ENCODE results near the gene HOXC11.

HOXC11 gene

GRCh38 chr12:54002278-54002914 is 29.5 kb downstream of the HOXC11 start:
- Histone ChIP-seq H3K4me3 (ENCODE audit: low read length) (no peak overlapping the region), H3K4me1 (ENCODE audit: control insufficient read depth, low read depth, low read length) (no peaks in the 10 kb centered on the region), H3K9me3 (ENCODE audit: control insufficient read depth, low read depth, low read length) (no peaks in the 10 kb centered on the region), H3K27me3 (ENCODE audit: control insufficient read depth, insufficient read depth, low read length) (peaks cover 100% of the 10 kb centered on the region), H3K27ac (ENCODE audit: low read length) (no peak overlapping the region), H3K9ac (ENCODE audit: low read length) (no peak overlapping the region), H3K36me3 (ENCODE audit: control insufficient read depth, low read depth, low read length) (no peaks in the 10 kb centered on the region)

- no peaks in the 10 kb centered on the region for H3K4me1 ChIP-seq (ENCODE audit: control insufficient read depth, low read depth, low read length)
- no peak overlapping the region for H3K9ac ChIP-seq (ENCODE audit: low read length)
- H3K27ac ChIP-seq (ENCODE audit: low read length): no peak overlapping the region
- no peaks in the 10 kb centered on the region for H3K36me3 ChIP-seq (ENCODE audit: control insufficient read depth, low read depth, low read length)
- no peaks in the 10 kb centered on the region for H3K9me3 ChIP-seq (ENCODE audit: control insufficient read depth, low read depth, low read length)
- peaks cover 100% of the 10 kb centered on the region for H3K27me3 ChIP-seq (ENCODE audit: control insufficient read depth, insufficient read depth, low read length)
- no peak overlapping the region for H3K4me3 ChIP-seq (ENCODE audit: low read length)
Measured at GRCh38 chr12:54002915-54003389, 30.0 kb downstream of the HOXC11 start.

- Histone ChIP-seq H3K27me3 (ENCODE audit: control insufficient read depth, insufficient read depth, low read length) (peaks cover 100% of the 10 kb centered on the region), H3K27ac (ENCODE audit: low read length) (no peak overlapping the region)
Measured at GRCh38 chr12:54003625-54004024, 30.7 kb downstream of the HOXC11 start.

GRCh38 chr12:54004063-54004840 is 31.3 kb downstream of the HOXC11 start:
- Histone ChIP-seq H3K4me1 (ENCODE audit: control insufficient read depth, low read depth, low read length) (peaks cover 1% of the 10 kb centered on the region), H3K27ac (ENCODE audit: low read length) (no peak overlapping the region), H3K36me3 (ENCODE audit: control insufficient read depth, low read depth, low read length) (no peaks in the 10 kb centered on the region), H3K9ac (ENCODE audit: low read length) (no peak overlapping the region), H3K27me3 (ENCODE audit: control insufficient read depth, insufficient read depth, low read length) (peaks cover 100% of the 10 kb centered on the region), H3K4me3 (ENCODE audit: low read length) (no peak overlapping the region), H3K9me3 (ENCODE audit: control insufficient read depth, low read depth, low read length) (no peaks in the 10 kb centered on the region)

More at GRCh38 chr12:54003625-54004024, 30.7 kb downstream of the HOXC11 start:
- no peaks in the 10 kb centered on the region for H3K9me3 ChIP-seq (ENCODE audit: control insufficient read depth, low read depth, low read length)
- H3K36me3 ChIP-seq (ENCODE audit: control insufficient read depth, low read depth, low read length): no peaks in the 10 kb centered on the region
- no peak overlapping the region for H3K4me3 ChIP-seq (ENCODE audit: low read length)
- H3K4me1 ChIP-seq (ENCODE audit: control insufficient read depth, low read depth, low read length): no peaks in the 10 kb centered on the region
- H3K9ac ChIP-seq (ENCODE audit: low read length): no peak overlapping the region

DNA sequence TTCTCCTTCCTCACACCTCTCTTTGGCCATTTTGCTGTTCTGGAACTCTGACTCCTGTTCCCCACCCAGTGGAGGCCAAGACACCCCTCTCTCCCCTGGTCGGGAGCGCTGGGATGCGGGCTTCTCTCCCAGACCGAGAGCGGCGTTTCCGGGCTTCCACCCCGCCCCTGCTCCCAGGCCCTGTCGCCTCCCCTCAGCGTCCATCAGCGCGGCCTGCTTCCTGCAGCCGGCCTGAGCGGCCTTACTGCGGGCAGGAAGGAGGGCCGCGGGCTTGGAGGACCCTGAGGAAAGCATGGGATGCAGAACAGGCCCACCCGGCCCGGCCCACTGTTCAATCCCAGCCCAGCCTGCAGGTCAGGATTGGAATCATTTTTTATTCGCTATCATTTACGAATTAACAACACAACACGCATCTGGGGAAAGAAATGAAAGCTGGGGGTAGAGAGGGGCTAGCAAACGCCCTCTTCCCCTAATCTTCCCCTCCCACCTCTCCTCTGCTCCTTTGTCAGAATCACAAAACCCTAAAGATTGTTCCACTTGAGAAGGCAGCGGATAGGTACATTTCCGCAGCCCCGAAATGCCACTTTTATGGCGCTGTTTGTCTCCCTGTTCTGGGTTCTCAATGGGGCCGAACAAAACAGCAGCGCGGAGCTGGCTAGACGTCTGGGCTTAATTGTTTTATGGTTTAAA is 32.1 kb downstream of the HOXC11 start:
- Histone ChIP-seq H3K36me3 (ENCODE audit: control insufficient read depth, low read depth, low read length) (no peaks in the 10 kb centered on the region), H3K4me1 (ENCODE audit: control insufficient read depth, low read depth, low read length) (peaks cover 4% of the 10 kb centered on the region), H3K9me3 (ENCODE audit: control insufficient read depth, low read depth, low read length) (no peaks in the 10 kb centered on the region), H3K27me3 (ENCODE audit: control insufficient read depth, insufficient read depth, low read length) (peaks cover 100% of the 10 kb centered on the region), H3K4me3 (ENCODE audit: low read length) (no peak overlapping the region), H3K9ac (ENCODE audit: low read length) (no peak overlapping the region), H3K27ac (ENCODE audit: low read length) (no peak overlapping the region)

- Histone ChIP-seq H3K9me3 (ENCODE audit: control insufficient read depth, low read depth, low read length) (no peaks in the 10 kb centered on the region), H3K4me1 (ENCODE audit: control insufficient read depth, low read depth, low read length) (peaks cover 4% of the 10 kb centered on the region), H3K4me3 (ENCODE audit: low read length) (no peak overlapping the region), H3K9ac (ENCODE audit: low read length) (no peak overlapping the region), H3K27ac (ENCODE audit: low read length) (no peak overlapping the region), H3K36me3 (ENCODE audit: control insufficient read depth, low read depth, low read length) (no peaks in the 10 kb centered on the region), H3K27me3 (ENCODE audit: control insufficient read depth, insufficient read depth, low read length) (peaks cover 100% of the 10 kb centered on the region)
Measured at GRCh38 chr12:54005531-54005852, 32.6 kb downstream of the HOXC11 start.

- no peak overlapping the region for H3K27ac ChIP-seq (ENCODE audit: low read length)
- peaks cover 4% of the 10 kb centered on the region for H3K4me1 ChIP-seq (ENCODE audit: control insufficient read depth, low read depth, low read length)
- H3K36me3 ChIP-seq (ENCODE audit: control insufficient read depth, low read depth, low read length): no peaks in the 10 kb centered on the region
- no peaks in the 10 kb centered on the region for H3K9me3 ChIP-seq (ENCODE audit: control insufficient read depth, low read depth, low read length)
- peaks cover 100% of the 10 kb centered on the region for H3K27me3 ChIP-seq (ENCODE audit: control insufficient read depth, insufficient read depth, low read length)
- no peak overlapping the region for H3K4me3 ChIP-seq (ENCODE audit: low read length)
- no peak overlapping the region for H3K9ac ChIP-seq (ENCODE audit: low read length)
Measured at GRCh38 chr12:54005853-54006558, 33.1 kb downstream of the HOXC11 start.

DNA sequence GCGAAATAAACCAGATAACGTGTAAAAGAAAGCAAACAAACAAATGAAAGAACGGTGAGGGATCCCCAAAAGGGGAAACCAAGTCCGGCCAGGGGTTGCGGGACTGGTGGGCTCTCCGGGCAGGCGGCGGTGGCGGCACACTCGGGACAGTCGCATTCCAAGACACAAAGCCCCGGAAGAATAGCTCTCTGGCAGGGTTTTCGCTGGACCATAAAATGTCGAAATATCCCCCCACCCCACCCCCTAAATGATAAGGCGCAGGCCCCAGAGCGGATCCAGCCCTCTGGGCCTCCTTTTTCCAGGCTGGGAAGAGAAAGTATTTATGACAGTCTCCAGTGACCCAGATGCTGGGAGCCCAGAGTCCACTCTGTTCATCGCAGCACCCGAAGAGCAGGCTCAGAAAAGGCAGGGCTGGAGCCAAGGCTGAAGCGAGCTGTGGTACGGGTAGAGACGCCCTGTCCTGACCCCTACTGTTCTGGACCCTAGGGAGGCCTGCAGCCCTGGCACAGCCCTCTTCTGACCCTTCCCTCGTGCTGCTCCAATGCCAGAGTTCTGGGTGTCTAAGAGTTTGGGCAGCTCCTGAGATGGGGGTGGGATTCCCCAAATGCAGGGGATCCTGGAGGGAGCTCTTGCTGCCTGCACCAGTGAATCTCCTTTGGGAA is 33.8 kb downstream of the HOXC11 start:
- Histone ChIP-seq H3K4me3 (ENCODE audit: low read length) (no peak overlapping the region), H3K9ac (ENCODE audit: low read length) (no peak overlapping the region), H3K4me1 (ENCODE audit: control insufficient read depth, low read depth, low read length) (peaks cover 4% of the 10 kb centered on the region), H3K27ac (ENCODE audit: low read length) (no peak overlapping the region), H3K9me3 (ENCODE audit: control insufficient read depth, low read depth, low read length) (no peaks in the 10 kb centered on the region), H3K27me3 (ENCODE audit: control insufficient read depth, insufficient read depth, low read length) (peaks cover 100% of the 10 kb centered on the region), H3K36me3 (ENCODE audit: control insufficient read depth, low read depth, low read length) (no peaks in the 10 kb centered on the region)

- Histone ChIP-seq H3K4me1 (ENCODE audit: control insufficient read depth, low read depth, low read length) (peaks cover 4% of the 10 kb centered on the region), H3K4me3 (ENCODE audit: low read length) (no peak overlapping the region), H3K9ac (ENCODE audit: low read length) (no peak overlapping the region), H3K27me3 (ENCODE audit: control insufficient read depth, insufficient read depth, low read length) (peaks cover 100% of the 10 kb centered on the region), H3K36me3 (ENCODE audit: control insufficient read depth, low read depth, low read length) (no peaks in the 10 kb centered on the region), H3K27ac (ENCODE audit: low read length) (no peak overlapping the region), H3K9me3 (ENCODE audit: control insufficient read depth, low read depth, low read length) (no peaks in the 10 kb centered on the region)
Measured at GRCh38 chr12:54007538-54008259, 34.8 kb downstream of the HOXC11 start.

DNA sequence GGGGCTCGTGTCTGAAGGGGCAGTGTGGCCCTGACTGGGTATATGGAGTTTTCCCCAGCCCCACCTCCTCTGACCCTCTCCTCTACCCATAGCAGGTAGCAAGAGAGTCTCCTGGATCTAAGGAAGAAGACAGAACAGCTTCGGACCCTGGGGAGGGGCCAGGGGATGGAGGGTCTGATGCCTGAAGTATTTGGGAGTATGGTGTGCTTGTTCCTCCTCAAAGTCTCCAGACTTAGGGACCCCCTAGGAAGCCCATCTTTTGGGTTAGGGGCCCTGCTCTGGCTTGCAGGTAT is 35.3 kb downstream of the HOXC11 start:
- Histone ChIP-seq H3K9me3 (ENCODE audit: control insufficient read depth, low read depth, low read length) (no peaks in the 10 kb centered on the region), H3K4me1 (ENCODE audit: control insufficient read depth, low read depth, low read length) (peaks cover 4% of the 10 kb centered on the region), H3K9ac (ENCODE audit: low read length) (no peak overlapping the region), H3K36me3 (ENCODE audit: control insufficient read depth, low read depth, low read length) (no peaks in the 10 kb centered on the region), H3K27me3 (ENCODE audit: control insufficient read depth, insufficient read depth, low read length) (peaks cover 100% of the 10 kb centered on the region), H3K4me3 (ENCODE audit: low read length) (no peak overlapping the region), H3K27ac (ENCODE audit: low read length) (no peak overlapping the region)

Measured in iPS-18a (cell line).